HL-60 (cell line): ENCODE results near the gene PRPF38B.

Experiments used
- DNase-seq, 2 experiments: peaks; one replicate each; pipeline ENCODE4 v3.0.0-alpha.2; 2010 to 2020; ENCODE audit warnings: low read depth in 1 of 2, low spot score in 1 of 2
- H3K27ac ChIP-seq: fragments of 250-450 bp; sonication (Bioruptor Pico); replicated peaks from 2 replicates; pipeline ENCODE4 v1.5.1; 2020; ENCODE audit warnings: mild to moderate bottlenecking, moderate library complexity
- H3K27me3 ChIP-seq: fragments of 250-450 bp; sonication (Bioruptor Pico); 2 replicates; pipeline ENCODE4 v1.5.1; 2021; ENCODE audit warnings: mild to moderate bottlenecking, moderate library complexity; ENCODE audit not compliant: insufficient read depth, poor library complexity, severe bottlenecking
- H3K4me3 ChIP-seq: replicated peaks from 2 replicates; pipeline ENCODE4 v1.5.1; 2011; ENCODE audit warnings: mild to moderate bottlenecking, control low read depth, low read length; ENCODE audit not compliant: insufficient read depth
- CTCF ChIP-seq: IDR thresholded peaks from one replicate; pipeline ENCODE4 v1.5.1; 2011; ENCODE audit warnings: low read length, control low read depth, inconsistent platforms; ENCODE audit not compliant: insufficient read depth
- GABPA ChIP-seq: IDR thresholded peaks from 2 replicates; pipeline ENCODE4 v1.6.1; 2012; ENCODE audit warnings: low read depth
- POLR2AphosphoS5 ChIP-seq: IDR thresholded peaks from 2 replicates; pipeline ENCODE4 v1.6.1; 2012; ENCODE audit warnings: low read depth
- REST ChIP-seq: IDR thresholded peaks from 2 replicates; pipeline ENCODE4 v1.6.1; 2012; ENCODE audit warnings: low read depth; ENCODE audit not compliant: insufficient replicate concordance
- SPI1 ChIP-seq: IDR thresholded peaks from 2 replicates; pipeline ENCODE4 v1.6.1; 2012; ENCODE audit warnings: low read depth, mild to moderate bottlenecking, borderline replicate concordance

Gene PRPF38B

GRCh38 chr1:108725906-108726305 is 33.8 kb downstream of the PRPF38B start:
- TF ChIP-seq POLR2AphosphoS5 (no peak), SPI1 (no peak), REST (no peak), GABPA (no peak), CTCF (no peak)
- Histone ChIP-seq H3K27me3 (peaks cover 2% of the 10 kb centered on the region), H3K4me3 (no peak overlapping the region), H3K27ac (no peak overlapping the region)
- no peak for DNase-seq

GRCh38 chr1:108728327-108728923 is 36.3 kb downstream of the PRPF38B start:
- no peak for DNase-seq
- TF ChIP-seq POLR2AphosphoS5 (no peak), REST (no peak), CTCF (no peak), GABPA (no peak), SPI1 (no peak)
- peaks cover 2% of the 10 kb centered on the region for H3K27me3 ChIP-seq
- no peak overlapping the region for H3K27ac ChIP-seq
- no peak overlapping the region for H3K4me3 ChIP-seq

- Histone ChIP-seq H3K27me3 (peaks cover 2% of the 10 kb centered on the region), H3K4me3 (no peak overlapping the region), H3K27ac (no peak overlapping the region)
- TF ChIP-seq REST = no peak
- no peak for TF ChIP-seq POLR2AphosphoS5
- no peak for TF ChIP-seq CTCF
- TF ChIP-seq SPI1 = no peak
- no peak for TF ChIP-seq GABPA
- no peak for DNase-seq
These were observed 37.4 kb downstream of the PRPF38B start for GRCh38 chr1:108729481-108729880.
